GM10266 (cell line): ENCODE results near the gene SELENOV.

Source experiments
- DNase-seq: peaks from one replicate; pipeline ENCODE4 v3.0.0; 2012; ENCODE audit errors: extremely low spot score
- TF ChIP-seq, protein P1 (sequence below): IDR thresholded peaks from 2 replicates; pipeline ENCODE4 v1.5.1; 2012; ENCODE audit warnings: mild to moderate bottlenecking, low read depth; ENCODE audit not compliant: control insufficient read depth, insufficient read depth; ENCODE audit errors: missing control alignments

Gene SELENOV

DNA sequence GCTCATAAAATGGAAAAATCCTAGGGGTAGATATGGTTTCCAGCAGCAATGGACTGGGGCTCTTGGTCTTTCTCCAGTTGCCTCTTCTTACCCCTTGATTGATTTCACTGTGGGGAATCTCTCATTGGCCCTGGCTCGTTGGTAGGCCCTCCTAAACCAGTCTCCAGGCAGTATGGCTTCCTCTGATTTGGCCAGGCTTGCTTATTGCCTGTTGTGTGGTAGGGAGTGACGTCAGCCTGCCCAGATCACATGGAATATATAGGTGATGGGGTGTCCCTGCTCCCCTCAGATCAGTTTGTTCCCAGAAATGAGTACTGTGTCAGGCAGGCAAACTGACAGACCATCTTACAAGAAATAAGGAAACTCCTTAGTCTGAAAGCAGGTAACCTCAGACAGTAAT is 5.7 kb upstream of the SELENOV start:
- TF ChIP-seq, protein P1, sequence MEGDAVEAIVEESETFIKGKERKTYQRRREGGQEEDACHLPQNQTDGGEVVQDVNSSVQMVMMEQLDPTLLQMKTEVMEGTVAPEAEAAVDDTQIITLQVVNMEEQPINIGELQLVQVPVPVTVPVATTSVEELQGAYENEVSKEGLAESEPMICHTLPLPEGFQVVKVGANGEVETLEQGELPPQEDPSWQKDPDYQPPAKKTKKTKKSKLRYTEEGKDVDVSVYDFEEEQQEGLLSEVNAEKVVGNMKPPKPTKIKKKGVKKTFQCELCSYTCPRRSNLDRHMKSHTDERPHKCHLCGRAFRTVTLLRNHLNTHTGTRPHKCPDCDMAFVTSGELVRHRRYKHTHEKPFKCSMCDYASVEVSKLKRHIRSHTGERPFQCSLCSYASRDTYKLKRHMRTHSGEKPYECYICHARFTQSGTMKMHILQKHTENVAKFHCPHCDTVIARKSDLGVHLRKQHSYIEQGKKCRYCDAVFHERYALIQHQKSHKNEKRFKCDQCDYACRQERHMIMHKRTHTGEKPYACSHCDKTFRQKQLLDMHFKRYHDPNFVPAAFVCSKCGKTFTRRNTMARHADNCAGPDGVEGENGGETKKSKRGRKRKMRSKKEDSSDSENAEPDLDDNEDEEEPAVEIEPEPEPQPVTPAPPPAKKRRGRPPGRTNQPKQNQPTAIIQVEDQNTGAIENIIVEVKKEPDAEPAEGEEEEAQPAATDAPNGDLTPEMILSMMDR = no peak
- DNase-seq = no peak

DNA sequence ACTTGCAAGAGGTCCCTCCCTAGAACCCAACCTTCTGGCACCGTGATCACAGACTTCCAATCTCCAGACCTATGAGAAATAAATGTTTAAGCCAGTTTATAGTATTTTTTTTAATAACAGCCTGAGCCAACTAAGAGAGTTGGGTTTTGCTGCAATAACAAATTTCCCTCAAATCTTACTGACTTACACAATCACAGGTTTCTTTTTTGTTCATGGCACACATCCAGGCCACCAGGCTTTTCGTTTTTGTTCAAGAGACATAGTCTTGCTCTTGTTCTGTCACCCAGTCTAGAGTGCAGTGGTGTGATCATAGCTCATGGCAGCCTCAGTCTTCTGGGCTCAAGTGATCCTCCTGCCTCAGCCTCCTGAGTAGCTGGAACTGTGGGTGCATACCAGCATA is 2.0 kb upstream of the SELENOV start:
- TF ChIP-seq, protein P1 = no peak
- no peak for DNase-seq

DNA sequence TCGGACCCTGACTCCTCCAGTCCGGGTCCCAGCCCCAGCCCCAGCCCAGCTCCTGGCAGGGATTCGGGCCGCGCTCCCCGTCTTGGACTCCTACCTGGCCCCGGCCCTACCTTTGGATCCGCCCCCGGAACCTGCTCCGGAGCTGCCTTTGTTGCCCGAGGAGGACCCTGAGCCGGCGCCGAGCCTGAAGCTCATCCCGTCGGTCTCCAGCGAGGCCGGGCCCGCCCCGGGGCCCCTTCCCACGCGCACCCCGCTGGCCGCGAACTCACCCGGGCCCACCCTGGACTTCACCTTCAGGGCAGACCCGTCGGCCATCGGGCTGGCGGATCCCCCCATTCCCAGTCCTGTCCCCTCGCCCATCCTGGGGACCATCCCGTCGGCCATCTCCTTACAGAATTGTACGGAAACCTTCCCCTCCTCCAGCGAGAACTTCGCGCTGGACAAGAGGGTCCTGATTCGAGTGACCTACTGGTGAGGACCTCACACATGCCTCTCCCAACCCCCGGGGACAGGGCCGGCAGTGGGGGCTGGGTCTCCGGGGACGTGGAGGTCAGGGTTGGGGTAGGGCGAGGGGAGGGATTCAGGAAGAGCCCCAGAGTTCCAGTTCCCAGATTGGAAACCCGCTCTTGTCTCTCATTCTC is 732 bp downstream of the SELENOV start:
- TF ChIP-seq, protein P1 = no peak
- no peak for DNase-seq

DNA sequence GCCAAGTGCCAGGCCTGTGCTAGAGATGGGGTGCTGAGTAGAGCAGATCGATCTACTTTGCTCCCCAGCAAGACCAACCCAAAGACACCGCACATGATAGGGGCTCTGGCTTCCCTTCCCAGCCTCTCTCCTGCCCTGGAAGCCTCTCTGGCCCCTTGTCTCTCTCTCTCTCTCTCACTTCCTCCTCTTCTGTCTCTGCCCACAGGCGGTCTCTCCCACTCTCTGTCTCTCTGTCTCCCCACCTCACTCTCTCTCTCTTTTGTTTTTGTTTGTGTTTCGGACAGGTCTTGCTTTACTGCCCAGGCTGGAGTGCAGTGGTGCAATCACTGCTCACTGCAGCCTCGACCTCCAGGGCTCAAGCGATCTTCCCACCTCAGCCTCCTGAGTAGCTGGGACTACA is 1.3 kb downstream of the SELENOV start:
- TF ChIP-seq, protein P1 = no peak
- no peak for DNase-seq

DNA sequence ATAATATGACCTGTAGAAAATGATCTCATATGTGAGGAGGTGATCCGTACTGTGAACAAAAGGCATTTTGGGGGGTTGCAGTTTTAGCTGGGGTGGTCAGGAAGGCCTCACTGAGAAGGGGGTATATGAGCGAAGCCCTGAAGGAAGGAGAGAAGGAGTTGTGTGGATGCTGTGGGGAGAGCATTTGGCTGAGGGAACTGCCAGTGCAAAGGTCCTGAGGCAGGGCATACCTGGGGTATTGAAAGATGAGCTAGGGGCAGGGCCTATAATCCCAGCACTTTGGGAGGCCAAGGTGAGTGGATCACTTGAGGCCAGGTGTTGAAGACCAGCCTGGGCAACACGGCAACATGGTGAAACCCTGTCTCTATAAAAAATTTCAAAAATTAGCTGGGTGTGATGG is 2.5 kb downstream of the SELENOV start:
- TF ChIP-seq, protein P1 = no peak
- no peak for DNase-seq

DNA sequence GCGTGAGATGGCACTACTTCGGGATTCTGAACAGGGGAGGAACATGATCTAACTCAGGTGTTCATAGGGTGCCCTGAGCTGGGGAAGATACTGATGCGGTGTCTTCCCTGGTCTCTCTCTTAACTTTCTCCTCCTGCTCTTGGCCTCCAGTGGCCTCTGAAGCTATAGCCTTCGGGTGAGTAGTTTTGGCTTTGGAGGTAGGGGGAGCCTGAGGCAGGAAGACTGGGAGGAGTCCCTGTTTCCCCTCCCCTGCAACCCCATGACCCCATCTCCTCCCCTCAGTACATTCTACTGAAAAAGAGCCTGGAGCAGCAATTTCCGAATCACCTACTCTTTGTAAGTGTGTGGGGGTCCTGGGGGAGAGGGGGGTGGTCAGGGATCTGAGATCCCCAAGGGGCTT is 3.5 kb downstream of the SELENOV start:
- TF ChIP-seq, protein P1 = no peak

DNA sequence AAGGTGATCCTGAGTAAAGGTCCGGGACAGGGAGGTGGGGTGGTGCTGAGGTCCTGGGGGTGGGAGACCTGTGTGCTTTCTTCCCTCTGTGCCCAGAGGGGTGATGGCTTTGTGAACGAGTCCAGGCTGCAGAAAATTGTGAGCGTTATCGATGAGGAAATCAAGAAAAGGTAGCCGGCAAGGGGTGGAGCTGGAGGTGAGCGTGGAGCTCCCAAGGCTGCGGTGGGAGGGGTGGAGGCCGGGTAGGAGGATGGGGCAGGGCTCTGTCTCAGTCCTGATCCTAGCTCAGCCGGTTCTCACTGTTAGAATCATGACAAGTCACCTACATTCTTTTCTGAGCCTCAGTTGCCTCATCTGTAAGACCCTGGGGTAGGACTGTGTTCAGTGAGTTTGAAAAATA is 4.0 kb downstream of the SELENOV start:
- no peak for DNase-seq
- TF ChIP-seq, protein P1 = no peak

More for the DNA sequence above, 3.5 kb downstream of the SELENOV start:
- DNase-seq = no peak
